HEK293 (cell line): Measurements from ENCODE around the gene TTC31.

Source experiments
- CTCF ChIA-PET: fragments of 350-600 bp; formaldehyde crosslinking; extraction: SDS; loops from one replicate; lab custom pipeline; 2021; ENCODE audit warnings: antibody characterized with exemption; lab: Yijun Ruan, JAX
- POLR2A ChIA-PET: fragments of 300-600 bp; formaldehyde crosslinking; extraction: SDS; loops from one replicate; lab custom pipeline; 2020; ENCODE audit warnings: antibody characterized with exemption, inconsistent platforms; lab: Yijun Ruan, JAX
- H3K27ac ChIP-seq: fragments of 200-500 bp; sonication (Bioruptor generic); 2 replicates; pipeline ENCODE4 v1.5.1; 2014; ENCODE audit warnings: low read depth, low read length, control low read depth, inconsistent platforms; ENCODE audit errors: extremely low read depth
- H3K36me3 ChIP-seq, 2 experiments: fragments of 200-500 bp in 1 of 2; sonication (Bioruptor generic) in 1 of 2; 1 replicate in 1 of 2; 2 replicates in 1 of 2; pipeline ENCODE4 v1.5.1; 2014 to 2017; ENCODE audit warnings: inconsistent platforms in 2 of 2, low read length in 2 of 2; ENCODE audit not compliant: control insufficient read depth in 2 of 2, insufficient read depth in 1 of 2
- H3K4me1 ChIP-seq: fragments of 200-500 bp; sonication (Bioruptor generic); 2 replicates; pipeline ENCODE4 v1.5.1; 2014; ENCODE audit warnings: mild to moderate bottlenecking, low read length, inconsistent platforms; ENCODE audit not compliant: control insufficient read depth, insufficient read depth
- H3K4me3 ChIP-seq: 2 replicates; pipeline ENCODE4 v1.5.1; 2011; ENCODE audit warnings: low read depth, mild to moderate bottlenecking, control low read depth, low read length, moderate library complexity
- H3K9me3 ChIP-seq: fragments of 200-500 bp; sonication (Bioruptor generic); 2 replicates; pipeline ENCODE4 v1.5.1; 2014; ENCODE audit warnings: low read depth, low read length, inconsistent platforms; ENCODE audit not compliant: control insufficient read depth, insufficient read depth
- CTCF ChIP-seq: fragments of 450-650 bp; formaldehyde crosslinking; IDR thresholded peaks from 2 replicates; pipeline ENCODE4 v1.5.1; 2016; ENCODE audit warnings: missing biosample characterization, missing genetic modification characterization
- MEIS1 ChIP-seq: sonication (generic); formaldehyde crosslinking; IDR thresholded peaks from 2 replicates; pipeline ENCODE4 v1.8.1; 2022; ENCODE audit warnings: missing genetic modification reagents, mild to moderate bottlenecking, borderline replicate concordance
- PRDM4 ChIP-seq: fragments of 450-650 bp; formaldehyde crosslinking; IDR thresholded peaks from 2 replicates; pipeline ENCODE4 v1.5.1; 2017; ENCODE audit warnings: missing biosample characterization, missing genetic modification characterization
- REPIN1 ChIP-seq: fragments of 450-650 bp; formaldehyde crosslinking; IDR thresholded peaks from 2 replicates; pipeline ENCODE4 v1.5.1; 2017; ENCODE audit warnings: missing biosample characterization, missing genetic modification characterization, low read depth
- SCRT1 ChIP-seq: fragments of 450-650 bp; formaldehyde crosslinking; IDR thresholded peaks from 2 replicates; pipeline ENCODE4 v1.5.1; 2016; ENCODE audit warnings: missing biosample characterization, missing genetic modification characterization, borderline replicate concordance
- SCRT2 ChIP-seq: fragments of 450-650 bp; formaldehyde crosslinking; IDR thresholded peaks from 2 replicates; pipeline ENCODE4 v1.5.1; 2016; ENCODE audit warnings: missing biosample characterization, missing genetic modification characterization
- SETDB1 ChIP-seq: IDR thresholded peaks from one replicate; pipeline ENCODE4 v1.6.1; 2017; ENCODE audit warnings: mild to moderate bottlenecking, low read length, moderate library complexity, mixed read lengths; ENCODE audit not compliant: insufficient read length
- YY1 ChIP-seq: fragments of 450-650 bp; formaldehyde crosslinking; IDR thresholded peaks from 2 replicates; pipeline ENCODE4 v1.5.1; 2018; ENCODE audit warnings: missing biosample characterization, missing genetic modification characterization
- ZBTB20 ChIP-seq: fragments of 450-650 bp; formaldehyde crosslinking; IDR thresholded peaks from 2 replicates; pipeline ENCODE4 v1.5.1; 2016; ENCODE audit warnings: missing biosample characterization, missing genetic modification characterization
- ZBTB26 ChIP-seq: fragments of 450-650 bp; formaldehyde crosslinking; optimal IDR thresholded peaks from 2 replicates; pipeline ENCODE3; 2016; ENCODE audit warnings: missing biosample characterization, mild to moderate bottlenecking, missing genetic modification characterization
- ZBTB8A ChIP-seq: fragments of 450-650 bp; formaldehyde crosslinking; IDR thresholded peaks from 2 replicates; pipeline ENCODE4 v1.5.1; 2016; ENCODE audit warnings: missing biosample characterization, missing genetic modification characterization
- ZNF121 ChIP-seq: fragments of 450-650 bp; formaldehyde crosslinking; IDR thresholded peaks from 2 replicates; pipeline ENCODE4 v1.5.1; 2016; ENCODE audit warnings: missing biosample characterization, missing genetic modification characterization
- ZNF157 ChIP-seq: fragments of 450-650 bp; formaldehyde crosslinking; IDR thresholded peaks from 2 replicates; pipeline ENCODE4 v1.5.1; 2016; ENCODE audit warnings: missing biosample characterization, missing genetic modification characterization
- ZNF26 ChIP-seq: fragments of 450-650 bp; formaldehyde crosslinking; IDR thresholded peaks from 2 replicates; pipeline ENCODE4 v1.5.1; 2016; ENCODE audit warnings: missing biosample characterization, missing genetic modification characterization
- ZNF350 ChIP-seq: fragments of 450-650 bp; formaldehyde crosslinking; IDR thresholded peaks from 2 replicates; pipeline ENCODE4 v1.5.0; 2017; ENCODE audit warnings: missing biosample characterization, mild to moderate bottlenecking, missing genetic modification characterization
- ZNF37A ChIP-seq: fragments of 450-650 bp; IDR thresholded peaks from 2 replicates; pipeline ENCODE4 v1.5.1; 2018; ENCODE audit warnings: missing biosample characterization, missing genetic modification characterization
- ZNF488 ChIP-seq: fragments of 450-650 bp; formaldehyde crosslinking; IDR thresholded peaks from 2 replicates; pipeline ENCODE4 v1.5.1; 2016; ENCODE audit warnings: missing biosample characterization, missing genetic modification characterization
- ZNF514 ChIP-seq: fragments of 450-650 bp; formaldehyde crosslinking; IDR thresholded peaks from 2 replicates; pipeline ENCODE4 v1.5.1; 2016; ENCODE audit warnings: missing biosample characterization, missing genetic modification characterization
- ZNF585B ChIP-seq: fragments of 450-650 bp; formaldehyde crosslinking; IDR thresholded peaks from 2 replicates; pipeline ENCODE4 v1.5.1; 2016; ENCODE audit warnings: missing biosample characterization, missing genetic modification characterization
- ZNF747 ChIP-seq: fragments of 450-650 bp; formaldehyde crosslinking; IDR thresholded peaks from 2 replicates; pipeline ENCODE4 v1.5.1; 2016; ENCODE audit warnings: missing biosample characterization, missing genetic modification characterization
- ZNF791 ChIP-seq: fragments of 450-650 bp; formaldehyde crosslinking; IDR thresholded peaks from 2 replicates; pipeline ENCODE4 v1.5.1; 2016; ENCODE audit warnings: missing biosample characterization, missing genetic modification characterization
- ZSCAN18 ChIP-seq: fragments of 450-650 bp; formaldehyde crosslinking; IDR thresholded peaks from 2 replicates; pipeline ENCODE4 v1.5.1; 2016; ENCODE audit warnings: missing biosample characterization, missing genetic modification characterization

TTC31 gene

GRCh38 chr2:74516650-74517049 is 33.8 kb downstream of the TTC31 start:
- no peak for TF ChIP-seq MEIS1 (CRISPR knock-in tag)
- no peak for TF ChIP-seq PRDM4 (tag by site-specific recombination)
- no peak for TF ChIP-seq ZBTB26 (tag by site-specific recombination)
- TF ChIP-seq ZNF350, result no peak
- no peak for TF ChIP-seq ZNF37A (tag by site-specific recombination)
- TF ChIP-seq ZSCAN18 (tag by site-specific recombination), result no peak
- TF ChIP-seq REPIN1 (tag by site-specific recombination), result no peak
- TF ChIP-seq ZNF585B (tag by site-specific recombination), result no peak
- no peak for TF ChIP-seq ZNF747 (tag by site-specific recombination)
- TF ChIP-seq ZNF121, result no peak
- no peak for TF ChIP-seq CTCF (tag by site-specific recombination)
- TF ChIP-seq YY1, result no peak
- Histone ChIP-seq H3K27ac (no peak overlapping the region), H3K36me3 (no peaks in the 10 kb centered on the region), H3K4me1 (no peaks in the 10 kb centered on the region), H3K4me3 (no peak overlapping the region), H3K9me3 (no peaks in the 10 kb centered on the region)
- POLR2A ChIA-PET, result no interaction called here
- CTCF ChIA-PET, result no interaction called here

GRCh38 chr2:74522516-74522915 is 39.6 kb downstream of the TTC31 start:
- H3K4me3 ChIP-seq, result no peak overlapping the region
- H3K27ac ChIP-seq, result no peak overlapping the region
- CTCF ChIA-PET, result interaction anchor here (0.9 kb wide), 1 partner anchor 39 kb away, joined by 3 read pairs; the partner anchor contains the start of genes CCDC142 and TTC31
- peaks cover 6 to 26% of the 10 kb centered on the region in 2 experiments; a peak in 1 of 3 replicates for H3K36me3 ChIP-seq
- POLR2A ChIA-PET, result interaction anchor here (1.3 to 1.5 kb wide), 2 partner anchors 13 to 40 kb away, joined by 3 read pairs; partner anchors contain the start of genes CCDC142 and TTC31
- H3K9me3 ChIP-seq, result no peaks in the 10 kb centered on the region
- no peaks in the 10 kb centered on the region for H3K4me1 ChIP-seq
- TF ChIP-seq CTCF (tag by site-specific recombination) (no peak), ZNF791 (tag by site-specific recombination) (no peak), ZBTB8A (no peak), ZNF514 (tag by site-specific recombination) (no peak), ZNF26 (no peak), SCRT1 (tag by site-specific recombination) (no peak), ZNF488 (no peak), ZSCAN18 (tag by site-specific recombination) (no peak), SCRT2 (tag by site-specific recombination) (no peak), ZBTB20 (tag by site-specific recombination) (no peak), ZNF157 (tag by site-specific recombination) (no peak), SETDB1 (no peak)
